ENCODE measurements around the gene MLH1.
"Not testable (repeated sequence)": the region's sequence is repeated elsewhere in the genome, so short reads cannot be mapped to it uniquely, and the experiment has no call there.

MLH1 gene

GRCh38 chr3:36993326-36994283 is at the start of gene MLH1:
Gene MLH1 (plus strand): TSS chr3:36993518. CDS start chr3:36993548, 30 bp downstream.
- peak; percentile 93 for DNase-seq (ENCODE audit: low spot score)

GRCh38 chr3:36943601-36944000 is 49.7 kb upstream of the MLH1 start:
- DNase-seq (ENCODE audit: low spot score): no peak

- peak; percentile 86 for DNase-seq (ENCODE audit: low spot score)
Measured at GRCh38 chr3:36944012-36944640, 49.2 kb upstream of the MLH1 start.

- peak; percentile 71 for DNase-seq (ENCODE audit: low spot score)
Measured at GRCh38 chr3:36944641-36945270, 48.6 kb upstream of the MLH1 start, which contains the start of gene TRANK1. Gene TRANK1 (minus strand): TSS chr3:36945054. CDS start chr3:36944809, 245 bp downstream.

- no peak for DNase-seq (ENCODE audit: low spot score)
Measured at GRCh38 chr3:36945333-36945980, 47.9 kb upstream of the MLH1 start.

- DNase-seq (ENCODE audit: low spot score): not testable (repeated sequence)
Measured at GRCh38 chr3:36947814-36948213, 45.5 kb upstream of the MLH1 start.

GRCh38 chr3:36954452-36955134 is 38.7 kb upstream of the MLH1 start:
- DNase-seq (ENCODE audit: low spot score): no peak

GRCh38 chr3:36956155-36956554 is 37.2 kb upstream of the MLH1 start:
- DNase-seq (ENCODE audit: low spot score): no peak

- no peak for DNase-seq (ENCODE audit: low spot score)
Measured at GRCh38 chr3:36957063-36957462, 36.3 kb upstream of the MLH1 start.

GRCh38 chr3:36957862-36958686 is 35.2 kb upstream of the MLH1 start:
- peak; percentile 43 for DNase-seq (ENCODE audit: low spot score)

GRCh38 chr3:36959821-36960220 is 33.5 kb upstream of the MLH1 start:
- DNase-seq (ENCODE audit: low spot score): no peak

- DNase-seq (ENCODE audit: low spot score): no peak
Measured at GRCh38 chr3:36960502-36960901, 32.8 kb upstream of the MLH1 start.

- not testable (repeated sequence) for DNase-seq (ENCODE audit: low spot score)
Measured at GRCh38 chr3:36963008-36963407, 30.3 kb upstream of the MLH1 start.

GRCh38 chr3:36964331-36964730 is 29.0 kb upstream of the MLH1 start:
- DNase-seq (ENCODE audit: low spot score): no peak

- no peak for DNase-seq (ENCODE audit: low spot score)
Measured at GRCh38 chr3:36964817-36965216, 28.5 kb upstream of the MLH1 start.

GRCh38 chr3:36965440-36965839 is 27.9 kb upstream of the MLH1 start:
- no peak for DNase-seq (ENCODE audit: low spot score)

GRCh38 chr3:36969085-36969484 is 24.2 kb upstream of the MLH1 start:
- no peak for DNase-seq (ENCODE audit: low spot score)

GRCh38 chr3:36969540-36970432 is 23.5 kb upstream of the MLH1 start:
- DNase-seq (ENCODE audit: low spot score): peak; percentile 79

GRCh38 chr3:36972163-36972562 is 21.2 kb upstream of the MLH1 start:
- DNase-seq (ENCODE audit: low spot score): no peak

- no peak for DNase-seq (ENCODE audit: low spot score)
Measured at GRCh38 chr3:36973139-36973538, 20.2 kb upstream of the MLH1 start.

Measured in AG08396 (cell line).